ENCODE data around the gene MLH1.
A peak's percentile ranks its signal among the peaks of the same experiment; 100 is the strongest.

Gene MLH1

DNA sequence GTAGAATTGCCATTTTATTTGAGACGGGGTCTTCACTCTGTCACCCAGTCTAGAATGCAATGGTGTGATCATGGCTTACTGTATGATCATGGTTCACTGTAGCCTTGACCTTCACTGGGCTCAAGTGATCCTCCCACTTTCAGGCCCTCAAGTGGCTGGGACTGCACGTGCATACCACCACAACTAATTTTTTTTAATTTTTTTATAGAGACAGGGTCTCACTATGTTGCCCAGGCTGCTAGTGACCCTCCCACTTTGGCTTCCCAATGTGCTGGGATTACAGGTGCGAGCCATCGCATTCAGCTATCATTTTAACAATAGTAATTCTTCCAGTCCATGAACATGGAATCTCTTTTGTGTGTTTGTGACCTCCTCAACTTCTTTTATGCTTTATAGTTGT lies 12.3 kb upstream of the MLH1 start:
- DNase-seq, result no peak

DNA sequence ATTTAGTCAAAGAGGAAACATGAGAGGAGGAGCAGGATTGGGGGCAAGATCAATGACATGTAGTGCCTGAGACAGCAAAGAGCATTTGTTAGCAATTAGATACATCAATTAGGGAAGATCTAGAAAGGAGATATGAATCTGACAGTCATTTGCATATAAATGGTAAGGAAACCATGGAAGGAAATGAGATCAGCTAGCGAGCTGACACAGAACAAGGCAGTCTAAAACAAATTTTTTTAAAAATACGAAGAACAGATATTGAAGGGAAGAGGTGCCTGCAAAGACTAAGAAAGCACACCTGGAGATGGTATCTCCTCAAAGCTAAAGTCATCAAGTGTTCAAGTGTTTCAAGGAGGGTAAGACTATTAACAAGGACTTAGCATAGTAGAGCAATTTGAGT lies 5.0 kb upstream of the MLH1 start:
- DNase-seq, result no peak

DNA sequence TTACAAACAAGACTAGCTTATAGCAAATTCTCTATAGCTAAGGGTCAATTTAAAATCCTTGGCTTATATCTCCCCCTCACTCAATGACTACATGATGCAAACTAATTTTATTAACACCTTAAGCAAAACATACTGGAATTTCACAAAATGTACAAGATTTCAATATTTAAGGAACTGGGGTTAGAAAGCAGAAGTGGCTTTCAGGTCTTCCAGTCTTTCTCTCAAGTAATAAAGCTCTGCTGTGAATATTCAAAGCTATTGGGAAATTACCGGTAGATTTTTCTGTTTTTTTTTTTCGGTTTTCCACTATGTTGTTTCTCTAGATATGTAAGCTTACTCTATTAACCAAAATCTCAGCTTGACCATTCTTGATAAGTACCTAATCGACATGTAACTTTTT lies 4.3 kb upstream of the MLH1 start:
- DNase-seq, result no peak

DNA sequence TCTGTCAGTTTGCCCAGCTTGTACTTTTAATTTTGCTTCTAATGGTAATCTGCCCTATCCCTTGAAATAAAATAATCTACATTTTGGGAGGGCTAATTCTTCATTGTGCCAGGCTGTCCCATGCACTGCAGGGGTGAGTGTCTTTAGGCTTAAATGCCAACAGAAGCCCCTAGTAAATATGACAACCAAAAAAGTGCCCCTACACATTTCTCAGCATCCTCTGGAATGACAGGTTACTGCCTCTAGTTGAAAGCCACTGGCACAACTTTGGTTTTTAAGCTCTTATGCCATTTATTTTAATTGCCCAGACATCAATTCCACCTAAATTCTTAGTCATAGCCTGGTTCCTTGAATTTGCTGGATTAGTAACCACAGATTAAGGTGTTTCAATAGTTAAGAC lies 3.8 kb upstream of the MLH1 start:
- DNase-seq, result no peak

DNA sequence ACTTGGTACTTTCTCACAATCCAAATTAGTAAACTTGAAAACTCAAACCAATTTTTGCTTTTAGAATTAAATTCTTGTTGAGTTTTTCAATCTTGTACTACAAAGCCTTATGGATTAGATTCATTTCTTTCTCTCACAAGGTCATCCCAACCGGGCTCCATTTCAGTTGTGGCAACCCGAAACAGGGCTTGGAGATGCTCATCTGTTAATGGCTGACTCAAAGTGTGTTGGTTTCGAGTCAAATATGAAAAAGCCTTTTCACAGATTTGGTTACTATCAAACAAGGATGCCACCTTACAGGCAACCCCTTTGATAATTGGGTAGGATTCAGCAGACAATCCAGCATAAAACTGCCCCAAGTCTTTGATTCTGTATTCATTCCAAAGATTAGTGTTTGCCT lies 2.2 kb upstream of the MLH1 start:
- DNase-seq, result no peak

DNA sequence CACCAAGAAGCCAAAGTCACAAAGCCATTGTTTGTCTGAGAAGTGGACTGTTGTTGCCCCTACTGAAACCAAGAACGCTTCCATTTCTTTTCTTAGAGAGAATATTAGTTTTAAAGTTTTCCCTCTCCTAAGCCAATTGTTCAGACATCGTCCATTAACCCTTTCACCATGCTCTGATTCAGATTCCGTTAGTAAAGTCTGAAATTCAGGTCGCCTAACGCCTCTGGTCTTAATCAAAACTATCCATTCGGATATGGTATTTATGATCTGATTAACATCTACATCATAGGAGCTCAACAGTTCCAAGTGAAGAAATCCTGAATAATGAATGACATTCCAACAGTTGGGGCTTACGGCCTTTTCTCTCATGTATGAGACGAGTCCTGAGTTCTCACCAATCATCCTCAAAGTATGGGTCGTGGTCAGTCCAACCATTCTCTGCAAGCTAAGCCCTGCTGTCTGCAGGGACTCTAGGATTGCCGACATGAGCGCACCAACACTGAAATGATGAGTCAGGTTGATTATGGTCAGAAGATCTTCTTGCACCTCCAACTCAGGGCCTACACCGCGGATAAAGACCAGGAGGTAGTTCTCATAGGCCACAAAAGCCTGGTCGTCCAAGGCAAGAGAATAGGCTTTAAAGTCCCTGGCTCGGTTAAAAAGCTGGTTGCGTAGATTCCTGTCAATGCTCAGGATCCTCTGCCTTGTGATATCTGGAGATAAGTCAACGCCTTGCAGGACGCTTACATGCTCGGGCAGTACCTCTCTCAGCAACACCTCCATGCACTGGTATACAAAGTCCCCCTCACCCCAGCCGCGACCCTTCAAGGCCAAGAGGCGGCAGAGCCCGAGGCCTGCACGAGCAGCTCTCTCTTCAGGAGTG lies 1.2 kb upstream of the MLH1 start:
- DNase-seq, result no peak

DNA sequence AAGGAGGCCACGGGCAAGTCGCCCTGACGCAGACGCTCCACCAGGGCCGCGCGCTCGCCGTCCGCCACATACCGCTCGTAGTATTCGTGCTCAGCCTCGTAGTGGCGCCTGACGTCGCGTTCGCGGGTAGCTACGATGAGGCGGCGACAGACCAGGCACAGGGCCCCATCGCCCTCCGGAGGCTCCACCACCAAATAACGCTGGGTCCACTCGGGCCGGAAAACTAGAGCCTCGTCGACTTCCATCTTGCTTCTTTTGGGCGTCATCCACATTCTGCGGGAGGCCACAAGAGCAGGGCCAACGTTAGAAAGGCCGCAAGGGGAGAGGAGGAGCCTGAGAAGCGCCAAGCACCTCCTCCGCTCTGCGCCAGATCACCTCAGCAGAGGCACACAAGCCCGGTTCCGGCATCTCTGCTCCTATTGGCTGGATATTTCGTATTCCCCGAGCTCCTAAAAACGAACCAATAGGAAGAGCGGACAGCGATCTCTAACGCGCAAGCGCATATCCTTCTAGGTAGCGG lies 452 bp upstream of the MLH1 start, which contains the start of gene EPM2AIP1:
Gene EPM2AIP1 (minus strand): TSS at position 326 of the 520 bp plus-strand sequence. CDS start 54 bp downstream, at position 272.
- DNase-seq, result no peak

DNA sequence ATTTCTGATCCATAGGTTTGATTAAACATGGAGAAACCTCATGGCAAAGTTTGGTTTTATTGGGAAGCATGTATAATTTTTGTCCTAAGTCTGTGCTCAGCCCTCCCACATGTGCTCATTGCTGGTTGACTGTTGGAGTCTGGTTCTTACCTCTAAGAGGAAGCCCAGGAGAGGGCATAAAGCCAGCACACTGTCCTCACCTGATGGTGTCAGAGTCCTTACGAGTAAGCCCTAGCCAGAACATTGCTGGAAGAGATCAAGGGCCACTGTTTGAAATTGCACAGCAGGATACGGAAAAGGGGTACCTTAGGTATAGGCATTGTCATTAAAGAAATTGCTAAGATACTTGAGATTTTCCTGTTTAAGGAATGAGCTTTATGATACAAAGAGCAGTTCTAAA lies 21.3 kb downstream of the MLH1 start:
- no peak for DNase-seq

DNA sequence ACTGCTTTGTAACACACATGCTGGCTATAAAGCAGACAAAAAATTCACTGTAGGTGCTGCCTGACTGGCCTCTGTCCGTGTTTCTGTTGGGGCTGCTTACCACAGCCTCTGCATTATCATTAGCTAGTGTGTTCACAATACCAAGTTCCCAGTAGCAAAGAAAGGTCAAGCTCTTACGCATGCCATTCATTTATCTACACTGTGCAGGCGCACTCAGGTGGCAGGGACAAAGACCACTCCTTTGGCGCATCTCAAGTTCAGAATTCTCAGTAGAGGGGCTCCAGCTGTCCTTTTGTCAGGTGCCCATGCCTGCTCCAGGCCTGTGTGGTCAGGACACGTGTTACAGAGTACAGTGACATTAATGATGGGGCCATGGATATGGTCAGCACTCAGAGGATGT lies 22.3 kb downstream of the MLH1 start:
- no peak for DNase-seq

DNA sequence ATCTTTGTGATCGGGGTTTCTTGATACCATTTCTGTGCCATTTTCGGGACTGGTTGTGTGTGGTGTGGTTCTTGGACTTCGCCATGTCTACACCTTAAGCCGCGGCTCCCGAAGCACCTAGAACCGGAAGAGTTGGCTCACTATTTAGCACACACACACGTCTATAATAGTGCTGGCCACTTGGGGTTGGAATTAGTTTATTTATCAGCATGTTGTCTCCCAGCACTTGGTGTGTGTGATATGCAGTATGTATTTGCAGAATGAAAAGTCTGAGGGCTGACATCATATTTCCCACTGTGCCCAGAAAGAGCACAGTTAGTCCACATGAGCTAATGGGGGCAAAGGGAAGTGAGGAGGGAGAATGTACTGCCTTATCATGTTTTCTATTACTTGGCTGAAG lies 23.6 kb downstream of the MLH1 start:
- DNase-seq, result no peak

DNA sequence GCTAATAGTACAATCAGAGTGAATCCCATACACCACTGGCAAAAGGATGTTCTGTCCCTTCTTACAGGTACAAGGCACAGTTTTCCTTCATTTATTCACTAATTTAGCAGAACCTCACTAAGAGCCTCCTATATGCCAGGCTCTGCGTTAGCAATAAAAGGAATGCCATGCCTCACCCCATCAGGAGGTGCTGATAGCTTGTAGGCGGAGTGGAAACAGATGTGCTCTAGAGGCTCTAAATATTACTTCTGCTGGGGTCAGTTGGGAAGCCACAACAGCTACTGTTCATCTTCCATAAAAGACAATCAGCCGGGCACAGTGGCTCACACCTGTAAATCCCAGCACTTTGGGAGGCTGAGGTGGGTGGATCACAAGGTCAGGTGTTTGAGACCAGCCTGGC lies 24.4 kb downstream of the MLH1 start:
- no peak for DNase-seq

DNA sequence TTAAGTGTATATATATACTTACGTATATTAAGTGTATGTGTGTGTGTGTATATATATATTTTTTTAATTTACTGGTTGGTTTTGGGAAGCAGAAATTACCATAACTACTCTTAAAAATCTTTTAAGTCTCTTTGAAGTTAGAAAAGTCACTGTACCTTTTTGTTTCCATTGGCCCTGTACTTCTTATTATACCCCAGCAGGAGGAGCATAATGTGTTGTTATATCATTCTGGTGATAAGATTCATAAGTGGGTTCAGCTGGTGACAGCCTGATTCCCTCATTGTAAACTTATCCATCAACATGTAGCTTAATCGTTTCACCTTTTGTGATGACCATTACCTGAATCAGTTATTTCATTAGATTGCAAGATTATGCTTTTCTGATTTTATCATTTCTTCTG lies 30.8 kb downstream of the MLH1 start:
- peak in 1 of 2 donors; percentile 9 for DNase-seq

DNA sequence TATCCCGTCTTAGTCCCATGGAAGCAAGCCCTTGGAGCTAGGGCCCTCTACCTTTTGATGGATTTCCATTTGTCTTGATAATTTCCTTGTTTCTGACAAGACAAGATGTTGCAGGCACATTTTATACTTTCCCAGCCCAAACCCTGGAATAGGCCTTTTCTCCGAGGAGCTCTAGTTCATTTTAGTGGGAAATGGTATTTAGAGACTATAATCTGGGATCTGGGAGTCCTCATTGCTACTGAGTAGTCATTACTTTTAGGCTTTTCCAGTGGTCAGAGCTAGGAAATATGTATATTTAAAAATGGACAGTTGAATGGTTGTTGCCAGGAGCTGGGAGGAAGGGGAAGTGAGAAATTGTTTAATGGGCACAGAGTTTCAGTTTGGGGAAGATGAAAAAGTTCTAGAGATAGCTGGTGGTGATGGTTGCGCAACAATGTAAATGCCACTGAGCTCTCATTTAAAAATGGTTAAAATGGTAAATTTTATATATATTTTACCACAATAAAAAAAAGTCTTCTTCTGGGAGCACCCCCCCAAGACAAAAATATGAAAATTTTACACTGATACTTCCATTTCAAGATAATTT lies 31.6 kb downstream of the MLH1 start:
- peak in 1 of 2 donors; percentile 38 for DNase-seq

DNA sequence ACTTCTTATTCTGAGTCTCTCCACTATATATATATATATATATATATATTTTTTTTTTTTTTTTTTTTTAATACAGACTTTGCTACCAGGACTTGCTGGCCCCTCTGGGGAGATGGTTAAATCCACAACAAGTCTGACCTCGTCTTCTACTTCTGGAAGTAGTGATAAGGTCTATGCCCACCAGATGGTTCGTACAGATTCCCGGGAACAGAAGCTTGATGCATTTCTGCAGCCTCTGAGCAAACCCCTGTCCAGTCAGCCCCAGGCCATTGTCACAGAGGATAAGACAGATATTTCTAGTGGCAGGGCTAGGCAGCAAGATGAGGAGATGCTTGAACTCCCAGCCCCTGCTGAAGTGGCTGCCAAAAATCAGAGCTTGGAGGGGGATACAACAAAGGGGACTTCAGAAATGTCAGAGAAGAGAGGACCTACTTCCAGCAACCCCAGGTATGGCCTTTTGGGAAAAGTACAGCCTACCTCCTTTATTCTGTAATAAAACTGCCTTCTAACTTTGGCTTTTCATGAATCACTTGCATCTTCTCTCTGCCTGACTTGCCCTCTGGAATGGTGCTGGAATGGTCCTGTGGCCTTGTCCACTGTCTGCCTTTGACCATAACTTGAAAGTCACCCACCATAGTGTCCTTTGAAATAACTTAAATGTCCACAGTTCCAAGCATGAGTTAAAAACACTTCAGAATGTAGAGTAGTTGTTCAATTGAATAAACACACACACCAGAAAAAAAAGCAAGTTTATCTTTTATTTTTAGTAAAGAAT lies 32.4 kb downstream of the MLH1 start:
- DNase-seq, result no peak

DNA sequence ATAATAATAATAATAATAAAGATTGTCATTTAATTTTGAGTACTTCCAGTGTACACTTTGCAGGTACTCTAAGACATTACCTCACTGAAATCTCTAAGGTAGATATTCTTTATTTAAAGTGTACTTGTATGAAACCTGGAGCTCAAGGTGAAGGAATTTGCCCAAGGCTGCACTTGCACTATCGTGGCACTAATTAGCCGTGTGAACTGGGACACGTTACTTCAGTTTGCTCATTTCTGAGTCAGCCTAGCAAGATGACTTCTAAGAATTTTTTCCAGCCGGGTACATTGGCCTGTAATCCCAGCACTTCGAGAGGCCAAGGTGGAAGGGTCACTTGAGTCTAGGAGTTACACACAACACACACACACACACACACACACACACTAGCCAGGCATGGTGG lies 33.5 kb downstream of the MLH1 start:
- DNase-seq, result no peak

DNA sequence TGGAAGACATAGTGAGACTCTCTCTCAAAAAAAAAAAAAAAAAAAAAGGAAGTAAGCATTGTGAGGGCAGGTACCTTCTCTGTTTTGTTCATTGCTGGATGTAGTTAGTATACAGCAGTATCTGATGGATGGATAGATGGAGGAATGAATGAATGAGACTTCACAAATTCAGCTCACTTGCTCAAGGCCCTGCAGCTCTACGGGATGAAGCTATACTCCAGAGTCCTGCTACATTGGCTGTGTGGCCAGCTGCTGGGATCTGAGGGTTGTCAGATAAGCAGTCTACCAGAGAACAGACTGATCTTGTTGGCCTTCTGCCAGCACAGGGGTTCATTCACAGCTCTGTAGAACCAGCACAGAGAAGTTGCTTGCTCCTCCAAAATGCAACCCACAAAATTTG lies 35.0 kb downstream of the MLH1 start:
- DNase-seq, result no peak

DNA sequence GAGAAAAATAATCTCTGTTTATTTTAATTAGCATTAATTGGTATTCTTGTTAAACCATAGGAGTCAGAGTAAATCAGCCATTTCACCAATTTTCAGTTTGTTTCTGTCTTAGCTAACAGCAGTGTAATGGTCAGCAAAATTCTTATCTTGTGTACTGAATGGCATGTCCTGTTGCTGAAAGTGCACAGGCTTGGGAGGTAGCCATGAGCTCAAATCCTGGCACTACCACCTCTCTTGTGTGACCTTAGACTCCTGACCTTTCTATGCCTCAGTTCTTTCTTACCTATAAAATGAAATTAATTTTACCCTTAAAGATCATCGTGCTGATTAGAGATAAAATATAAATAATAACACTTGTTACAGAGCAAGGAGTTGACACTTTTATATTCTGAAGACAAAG lies 35.8 kb downstream of the MLH1 start:
- DNase-seq, result no peak

DNA sequence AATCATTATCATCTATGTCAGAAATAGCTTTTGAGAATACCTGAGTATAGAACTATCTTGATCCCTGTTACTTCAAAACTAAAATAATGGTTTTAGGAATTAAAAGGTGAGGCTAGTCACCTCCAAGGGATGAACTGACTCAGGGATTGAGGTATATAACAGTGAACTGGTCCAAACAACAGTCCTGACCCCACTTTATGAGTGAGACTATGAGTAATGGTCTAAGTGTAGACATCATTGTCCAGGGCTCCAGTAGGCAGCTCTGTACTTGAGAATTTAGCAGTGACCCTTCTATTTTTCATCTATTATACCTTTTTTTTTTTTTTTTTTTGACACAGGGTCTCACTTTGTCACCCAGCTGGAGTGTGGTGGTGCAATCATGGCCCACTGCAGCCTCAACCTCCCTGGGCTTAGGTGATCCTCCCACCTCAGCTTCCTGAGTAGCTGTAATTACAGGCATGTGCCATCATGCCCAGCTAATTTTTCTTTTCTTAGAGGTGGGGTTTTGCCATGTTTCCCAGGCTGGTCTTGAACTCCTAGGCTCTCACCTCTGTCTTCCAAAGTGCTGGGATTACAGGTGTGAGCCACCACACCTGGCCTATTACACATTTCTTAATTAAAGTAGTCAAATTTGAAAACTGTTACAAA lies 36.3 kb downstream of the MLH1 start:
- no peak for DNase-seq

DNA sequence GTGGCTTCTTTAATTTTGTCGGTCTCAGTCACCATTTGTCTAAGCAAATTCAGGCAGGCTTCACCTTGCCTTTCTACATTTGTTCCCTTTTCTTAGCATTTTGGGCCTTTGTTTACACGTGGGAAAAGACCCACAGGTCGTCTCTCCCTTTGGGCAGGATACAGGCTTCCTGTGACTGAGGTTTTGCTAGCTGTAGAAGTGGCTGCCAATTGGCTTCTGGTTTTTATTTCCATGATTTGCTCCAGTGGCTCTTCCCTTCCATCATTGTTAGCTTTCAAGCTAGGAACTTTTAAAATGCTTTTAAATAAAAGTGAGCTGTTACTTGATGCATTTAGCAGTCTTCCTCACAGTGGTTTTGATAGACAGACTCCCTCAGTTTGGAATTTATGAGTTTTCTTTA lies 37.3 kb downstream of the MLH1 start:
- DNase-seq, result no peak

DNA sequence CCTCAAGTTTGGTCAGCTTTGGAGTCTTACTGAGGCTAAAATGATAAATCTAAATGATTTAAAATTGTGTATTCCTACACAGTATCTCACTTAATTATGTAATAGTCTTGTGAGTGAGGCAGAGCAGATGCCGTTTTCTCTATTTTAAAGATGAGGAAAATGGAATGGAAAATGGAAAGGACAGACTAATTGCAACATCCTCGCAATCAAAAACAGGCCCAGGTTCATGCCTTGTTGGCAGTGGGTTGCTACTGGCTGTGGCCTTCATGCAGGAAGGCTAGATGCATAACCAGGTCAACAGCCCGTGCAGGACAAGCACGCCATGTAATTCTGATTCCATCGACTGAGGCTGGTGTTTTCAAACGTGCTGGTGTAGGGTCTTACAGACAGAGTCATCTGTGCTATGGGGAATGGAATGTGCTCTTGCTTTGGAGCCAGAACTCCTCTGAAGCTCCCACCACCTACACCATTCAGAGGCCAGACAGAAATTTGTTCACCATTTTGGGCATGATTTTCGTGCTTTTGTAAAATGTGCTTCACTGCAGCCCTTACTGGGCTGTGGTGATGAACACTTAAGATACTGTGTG lies 37.9 kb downstream of the MLH1 start:
- no peak for DNase-seq

DNA sequence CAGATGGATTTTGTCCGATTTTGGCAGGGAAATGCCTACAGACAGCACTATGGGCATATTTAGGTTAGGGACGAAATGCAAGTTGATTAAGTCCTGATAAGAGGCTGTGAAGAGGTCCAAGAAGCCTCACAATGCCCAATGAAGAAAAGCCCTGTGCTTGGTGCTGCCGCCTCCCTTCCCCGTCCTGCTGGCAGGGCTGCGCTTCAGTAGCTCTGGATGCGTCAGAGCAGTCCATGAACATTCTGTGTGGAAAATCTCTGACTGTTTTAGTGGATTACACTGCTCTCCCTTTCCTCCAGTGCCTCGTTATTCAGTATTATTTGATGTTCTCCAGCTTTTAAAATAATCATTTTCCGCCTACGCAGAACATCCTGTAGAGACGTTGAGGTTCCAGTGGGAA lies 39.6 kb downstream of the MLH1 start:
- DNase-seq, result no peak

DNA sequence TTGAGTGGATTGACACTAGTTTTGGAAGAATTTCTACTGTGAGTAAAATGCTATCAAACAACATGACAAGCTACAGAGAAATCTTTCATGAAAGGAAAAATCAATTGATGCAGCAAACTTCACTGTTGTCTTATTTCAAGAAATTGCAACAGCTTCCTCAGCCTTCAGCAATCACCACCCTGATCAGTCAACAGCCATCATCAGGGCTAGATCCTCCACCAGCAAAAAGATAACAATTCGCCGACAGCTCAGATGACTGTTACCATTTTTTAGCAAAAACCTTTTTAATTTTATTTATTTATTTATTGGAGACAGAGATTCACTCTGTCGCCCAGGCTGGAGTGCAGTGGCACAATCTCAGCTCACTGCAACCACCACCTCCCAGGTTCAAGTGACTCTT lies 44.0 kb downstream of the MLH1 start:
- DNase-seq, result no peak

All from bone marrow (tissue), 2 donors.